Bronchial epithelial cell (primary cell): Measurements from ENCODE around the gene RGS6. TPM values are rescaled to one million over a fixed set of nuclear protein-coding genes. Genes with fewer than 3 reads are reported as not detected.
A peak's percentile ranks its signal among the peaks of the same experiment; 100 is the strongest.

Source experiments
- DNase-seq: peaks from one replicate; pipeline ENCODE4 v3.0.0-alpha.2; 2010; ENCODE audit warnings: low read depth
- FAIRE-seq: peaks from 2 replicates; lab custom pipeline; 2011; peaks lifted over from hg19 to GRCh38; lab: Jason Lieb, UNC
- H3K27me3 ChIP-seq: 2 replicates; pipeline ENCODE4 v1.5.1; 2011; ENCODE audit warnings: low read length; ENCODE audit not compliant: control insufficient read depth, insufficient read depth
- H3K36me3 ChIP-seq: 2 replicates; pipeline ENCODE4 v1.5.1; 2011; ENCODE audit warnings: low read length; ENCODE audit not compliant: control insufficient read depth, insufficient read depth
- H3K4me3 ChIP-seq: 2 replicates; pipeline ENCODE4 v1.5.1; 2011; ENCODE audit warnings: mild to moderate bottlenecking, low read depth, low read length, control low read depth
- total RNA-seq: library from RNA; depleted of rRNA; stranded (reverse); fragments of >200 nt; gene quantifications from 2 replicates; pipeline ENCODE4 v1.2.1, GENCODE V29; 2014
- TF ChIP-seq, protein P1 (sequence below): IDR thresholded peaks from 2 replicates; pipeline ENCODE4 v1.5.1; 2011; ENCODE audit warnings: mild to moderate bottlenecking, moderate library complexity, low read length, control low read depth, inconsistent platforms; ENCODE audit not compliant: insufficient read depth, severe bottlenecking

The RGS6 gene
- total RNA-seq, 1 donor from 2014 or later = not detected

- Histone ChIP-seq H3K36me3 (no peaks in the 10 kb centered on the region), H3K27me3 (no peaks in the 10 kb centered on the region), H3K4me3 (no peak overlapping the region)
- FAIRE-seq (no peak), DNase-seq (no peak)
- TF ChIP-seq, protein P1, sequence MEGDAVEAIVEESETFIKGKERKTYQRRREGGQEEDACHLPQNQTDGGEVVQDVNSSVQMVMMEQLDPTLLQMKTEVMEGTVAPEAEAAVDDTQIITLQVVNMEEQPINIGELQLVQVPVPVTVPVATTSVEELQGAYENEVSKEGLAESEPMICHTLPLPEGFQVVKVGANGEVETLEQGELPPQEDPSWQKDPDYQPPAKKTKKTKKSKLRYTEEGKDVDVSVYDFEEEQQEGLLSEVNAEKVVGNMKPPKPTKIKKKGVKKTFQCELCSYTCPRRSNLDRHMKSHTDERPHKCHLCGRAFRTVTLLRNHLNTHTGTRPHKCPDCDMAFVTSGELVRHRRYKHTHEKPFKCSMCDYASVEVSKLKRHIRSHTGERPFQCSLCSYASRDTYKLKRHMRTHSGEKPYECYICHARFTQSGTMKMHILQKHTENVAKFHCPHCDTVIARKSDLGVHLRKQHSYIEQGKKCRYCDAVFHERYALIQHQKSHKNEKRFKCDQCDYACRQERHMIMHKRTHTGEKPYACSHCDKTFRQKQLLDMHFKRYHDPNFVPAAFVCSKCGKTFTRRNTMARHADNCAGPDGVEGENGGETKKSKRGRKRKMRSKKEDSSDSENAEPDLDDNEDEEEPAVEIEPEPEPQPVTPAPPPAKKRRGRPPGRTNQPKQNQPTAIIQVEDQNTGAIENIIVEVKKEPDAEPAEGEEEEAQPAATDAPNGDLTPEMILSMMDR = no peak
These were observed 40.3 kb upstream of the RGS6 start for GRCh38 chr14:71891970-71892369.

DNA sequence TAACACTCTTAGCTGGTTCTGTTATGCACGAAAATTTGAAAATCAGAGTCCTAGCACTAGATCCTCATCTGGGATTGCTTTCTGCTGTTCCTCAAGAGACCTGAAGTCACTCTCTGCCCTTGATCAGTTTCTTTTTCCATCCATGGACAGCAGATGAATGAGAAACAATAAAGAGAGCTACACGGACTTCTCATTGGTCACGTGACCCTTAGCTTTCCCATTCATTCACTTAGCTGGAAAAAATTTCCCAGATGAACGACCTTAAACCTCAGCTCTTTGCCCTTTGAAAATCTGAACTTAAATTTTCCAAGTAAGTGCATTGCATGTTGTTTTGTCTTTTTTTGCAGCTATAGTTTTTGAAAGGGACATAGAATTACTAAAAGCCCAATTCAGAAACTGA, 27.2 kb upstream of the RGS6 start:
- no peak for FAIRE-seq
- H3K27me3 ChIP-seq = no peaks in the 10 kb centered on the region
- H3K4me3 ChIP-seq = no peak overlapping the region
- no peaks in the 10 kb centered on the region for H3K36me3 ChIP-seq
- DNase-seq = no peak
- TF ChIP-seq, protein P1 = no peak

- FAIRE-seq (no peak), DNase-seq (no peak)
- TF ChIP-seq, protein P1 = no peak
- Histone ChIP-seq H3K27me3 (no peaks in the 10 kb centered on the region), H3K36me3 (no peaks in the 10 kb centered on the region), H3K4me3 (no peak overlapping the region)
These were observed 26.4 kb upstream of the RGS6 start for GRCh38 chr14:71905860-71906259.

GRCh38 chr14:71907793-71908515, 24.3 kb upstream of the RGS6 start:
- TF ChIP-seq, protein P1 = no peak
- FAIRE-seq (no peak), DNase-seq (peak; percentile 5)
- no peaks in the 10 kb centered on the region for H3K36me3 ChIP-seq
- H3K4me3 ChIP-seq = no peak overlapping the region
- H3K27me3 ChIP-seq = no peaks in the 10 kb centered on the region

DNA sequence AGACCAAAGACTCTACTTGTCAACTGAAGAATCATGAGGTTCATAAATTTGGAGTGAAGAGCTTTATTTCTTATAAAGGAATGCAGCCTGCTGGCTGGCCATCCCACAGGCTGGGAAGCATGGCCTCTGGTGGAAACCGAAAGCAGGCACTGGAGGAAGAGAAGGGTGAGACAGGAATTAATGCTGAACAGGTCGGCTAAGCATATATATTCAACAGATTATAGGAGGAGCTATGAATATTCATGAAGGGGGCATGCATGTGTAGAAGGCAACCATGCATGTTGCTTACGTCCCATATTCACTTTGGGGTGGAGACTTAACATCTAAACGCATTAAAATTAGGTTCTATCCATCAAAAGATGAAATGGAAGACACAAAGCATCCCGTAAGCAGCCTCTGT, 20.6 kb upstream of the RGS6 start:
- Histone ChIP-seq H3K27me3 (no peaks in the 10 kb centered on the region), H3K4me3 (no peak overlapping the region), H3K36me3 (no peaks in the 10 kb centered on the region)
- FAIRE-seq (no peak), DNase-seq (no peak)
- TF ChIP-seq, protein P1 = no peak

- no peaks in the 10 kb centered on the region for H3K27me3 ChIP-seq
- no peak for FAIRE-seq
- TF ChIP-seq, protein P1 = no peak
These were observed 18.9 kb upstream of the RGS6 start for GRCh38 chr14:71913342-71913741.

More at GRCh38 chr14:71913342-71913741, 18.9 kb upstream of the RGS6 start:
- Histone ChIP-seq H3K4me3 (no peak overlapping the region), H3K36me3 (no peaks in the 10 kb centered on the region)
- no peak for DNase-seq
